ENCODE results near the gene ZBED4.

GRCh38 chr22:49934891-49935557 is 81.4 kb downstream of the ZBED4 start:
- TF ChIP-seq TGIF2 (CRISPR knock-in tag; IDR thresholded peaks at IDR 0.05), result no peak
- TF ChIP-seq CTCF (CRISPR knock-in tag; IDR thresholded peaks at IDR 0.05), result no peak
- TF ChIP-seq, protein P1, sequence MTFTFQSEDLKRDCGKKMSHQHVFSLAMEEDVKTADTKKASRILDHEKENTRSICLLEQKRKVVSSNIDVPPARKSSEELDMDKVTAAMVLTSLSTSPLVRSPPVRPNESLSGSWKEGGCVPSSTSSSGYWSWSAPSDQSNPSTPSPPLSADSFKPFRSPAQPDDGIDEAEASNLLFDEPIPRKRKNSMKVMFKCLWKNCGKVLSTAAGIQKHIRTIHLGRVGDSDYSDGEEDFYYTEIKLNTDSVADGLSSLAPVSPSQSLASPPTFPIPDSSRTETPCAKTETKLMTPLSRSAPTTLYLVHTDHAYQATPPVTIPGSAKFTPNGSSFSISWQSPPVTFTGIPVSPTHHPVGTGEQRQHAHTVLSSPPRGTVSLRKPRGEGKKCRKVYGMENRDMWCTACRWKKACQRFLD (CRISPR knock-in tag; IDR thresholded peaks at IDR 0.05; ENCODE audit: borderline replicate concordance), result no peak
- TF ChIP-seq, protein P2, sequence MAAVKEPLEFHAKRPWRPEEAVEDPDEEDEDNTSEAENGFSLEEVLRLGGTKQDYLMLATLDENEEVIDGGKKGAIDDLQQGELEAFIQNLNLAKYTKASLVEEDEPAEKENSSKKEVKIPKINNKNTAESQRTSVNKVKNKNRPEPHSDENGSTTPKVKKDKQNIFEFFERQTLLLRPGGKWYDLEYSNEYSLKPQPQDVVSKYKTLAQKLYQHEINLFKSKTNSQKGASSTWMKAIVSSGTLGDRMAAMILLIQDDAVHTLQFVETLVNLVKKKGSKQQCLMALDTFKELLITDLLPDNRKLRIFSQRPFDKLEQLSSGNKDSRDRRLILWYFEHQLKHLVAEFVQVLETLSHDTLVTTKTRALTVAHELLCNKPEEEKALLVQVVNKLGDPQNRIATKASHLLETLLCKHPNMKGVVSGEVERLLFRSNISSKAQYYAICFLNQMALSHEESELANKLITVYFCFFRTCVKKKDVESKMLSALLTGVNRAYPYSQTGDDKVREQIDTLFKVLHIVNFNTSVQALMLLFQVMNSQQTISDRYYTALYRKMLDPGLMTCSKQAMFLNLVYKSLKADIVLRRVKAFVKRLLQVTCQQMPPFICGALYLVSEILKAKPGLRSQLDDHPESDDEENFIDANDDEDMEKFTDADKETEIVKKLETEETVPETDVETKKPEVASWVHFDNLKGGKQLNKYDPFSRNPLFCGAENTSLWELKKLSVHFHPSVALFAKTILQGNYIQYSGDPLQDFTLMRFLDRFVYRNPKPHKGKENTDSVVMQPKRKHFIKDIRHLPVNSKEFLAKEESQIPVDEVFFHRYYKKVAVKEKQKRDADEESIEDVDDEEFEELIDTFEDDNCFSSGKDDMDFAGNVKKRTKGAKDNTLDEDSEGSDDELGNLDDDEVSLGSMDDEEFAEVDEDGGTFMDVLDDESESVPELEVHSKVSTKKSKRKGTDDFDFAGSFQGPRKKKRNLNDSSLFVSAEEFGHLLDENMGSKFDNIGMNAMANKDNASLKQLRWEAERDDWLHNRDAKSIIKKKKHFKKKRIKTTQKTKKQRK (IDR thresholded peaks at IDR 0.05; ENCODE audit: low read length), result no peak
- no peak for TF ChIP-seq CBX5 (CRISPR knock-in tag; IDR thresholded peaks at IDR 0.05; ENCODE audit: borderline replicate concordance)
- no peak for TF ChIP-seq SP2 (CRISPR knock-in tag; IDR thresholded peaks at IDR 0.05)
- TF ChIP-seq ETV6 (CRISPR knock-in tag; conservative IDR thresholded peaks at IDR 0.05), result no peak
- TF ChIP-seq, protein P3, sequence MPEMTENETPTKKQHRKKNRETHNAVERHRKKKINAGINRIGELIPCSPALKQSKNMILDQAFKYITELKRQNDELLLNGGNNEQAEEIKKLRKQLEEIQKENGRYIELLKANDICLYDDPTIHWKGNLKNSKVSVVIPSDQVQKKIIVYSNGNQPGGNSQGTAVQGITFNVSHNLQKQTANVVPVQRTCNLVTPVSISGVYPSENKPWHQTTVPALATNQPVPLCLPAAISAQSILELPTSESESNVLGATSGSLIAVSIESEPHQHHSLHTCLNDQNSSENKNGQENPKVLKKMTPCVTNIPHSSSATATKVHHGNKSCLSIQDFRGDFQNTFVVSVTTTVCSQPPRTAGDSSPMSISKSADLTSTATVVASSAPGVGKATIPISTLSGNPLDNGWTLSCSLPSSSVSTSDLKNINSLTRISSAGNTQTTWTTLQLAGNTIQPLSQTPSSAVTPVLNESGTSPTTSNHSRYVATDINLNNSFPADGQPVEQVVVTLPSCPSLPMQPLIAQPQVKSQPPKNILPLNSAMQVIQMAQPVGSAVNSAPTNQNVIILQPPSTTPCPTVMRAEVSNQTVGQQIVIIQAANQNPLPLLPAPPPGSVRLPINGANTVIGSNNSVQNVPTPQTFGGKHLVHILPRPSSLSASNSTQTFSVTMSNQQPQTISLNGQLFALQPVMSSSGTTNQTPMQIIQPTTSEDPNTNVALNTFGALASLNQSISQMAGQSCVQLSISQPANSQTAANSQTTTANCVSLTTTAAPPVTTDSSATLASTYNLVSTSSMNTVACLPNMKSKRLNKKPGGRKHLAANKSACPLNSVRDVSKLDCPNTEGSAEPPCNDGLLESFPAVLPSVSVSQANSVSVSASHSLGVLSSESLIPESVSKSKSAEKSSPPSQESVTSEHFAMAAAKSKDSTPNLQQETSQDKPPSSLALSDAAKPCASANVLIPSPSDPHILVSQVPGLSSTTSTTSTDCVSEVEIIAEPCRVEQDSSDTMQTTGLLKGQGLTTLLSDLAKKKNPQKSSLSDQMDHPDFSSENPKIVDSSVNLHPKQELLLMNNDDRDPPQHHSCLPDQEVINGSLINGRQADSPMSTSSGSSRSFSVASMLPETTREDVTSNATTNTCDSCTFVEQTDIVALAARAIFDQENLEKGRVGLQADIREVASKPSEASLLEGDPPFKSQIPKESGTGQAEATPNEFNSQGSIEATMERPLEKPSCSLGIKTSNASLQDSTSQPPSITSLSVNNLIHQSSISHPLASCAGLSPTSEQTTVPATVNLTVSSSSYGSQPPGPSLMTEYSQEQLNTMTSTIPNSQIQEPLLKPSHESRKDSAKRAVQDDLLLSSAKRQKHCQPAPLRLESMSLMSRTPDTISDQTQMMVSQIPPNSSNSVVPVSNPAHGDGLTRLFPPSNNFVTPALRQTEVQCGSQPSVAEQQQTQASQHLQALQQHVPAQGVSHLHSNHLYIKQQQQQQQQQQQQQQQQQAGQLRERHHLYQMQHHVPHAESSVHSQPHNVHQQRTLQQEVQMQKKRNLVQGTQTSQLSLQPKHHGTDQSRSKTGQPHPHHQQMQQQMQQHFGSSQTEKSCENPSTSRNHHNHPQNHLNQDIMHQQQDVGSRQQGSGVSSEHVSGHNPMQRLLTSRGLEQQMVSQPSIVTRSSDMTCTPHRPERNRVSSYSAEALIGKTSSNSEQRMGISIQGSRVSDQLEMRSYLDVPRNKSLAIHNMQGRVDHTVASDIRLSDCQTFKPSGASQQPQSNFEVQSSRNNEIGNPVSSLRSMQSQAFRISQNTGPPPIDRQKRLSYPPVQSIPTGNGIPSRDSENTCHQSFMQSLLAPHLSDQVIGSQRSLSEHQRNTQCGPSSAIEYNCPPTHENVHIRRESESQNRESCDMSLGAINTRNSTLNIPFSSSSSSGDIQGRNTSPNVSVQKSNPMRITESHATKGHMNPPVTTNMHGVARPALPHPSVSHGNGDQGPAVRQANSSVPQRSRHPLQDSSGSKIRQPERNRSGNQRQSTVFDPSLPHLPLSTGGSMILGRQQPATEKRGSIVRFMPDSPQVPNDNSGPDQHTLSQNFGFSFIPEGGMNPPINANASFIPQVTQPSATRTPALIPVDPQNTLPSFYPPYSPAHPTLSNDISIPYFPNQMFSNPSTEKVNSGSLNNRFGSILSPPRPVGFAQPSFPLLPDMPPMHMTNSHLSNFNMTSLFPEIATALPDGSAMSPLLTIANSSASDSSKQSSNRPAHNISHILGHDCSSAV (CRISPR knock-in tag; IDR thresholded peaks at IDR 0.05; ENCODE audit: borderline replicate concordance), result no peak
- TF ChIP-seq ZNF441 (CRISPR knock-in tag; IDR thresholded peaks at IDR 0.05; ENCODE audit: borderline replicate concordance), result no peak

All from HepG2 (cell line).